Lower leg skin (tissue), 3 donors: Measurements from ENCODE around the gene TMED8.

Source experiments
- POLR2A ChIP-seq, 2 donors: fragments of 450-650 bp; IDR thresholded peaks; one replicate each; pipeline ENCODE4 v1.6.1; 2016 to 2017; ENCODE audit warnings: antibody characterized with exemption in 2 of 2, mild to moderate bottlenecking in 1 of 2, moderate library complexity in 1 of 2
- TF ChIP-seq, protein P1 (sequence below), 3 donors: fragments of 450-650 bp; IDR thresholded peaks; one replicate each; pipeline ENCODE4 v1.5.1; 2016; ENCODE audit warnings: antibody characterized with exemption in 3 of 3, mild to moderate bottlenecking in 3 of 3, moderate library complexity in 2 of 3

DNA sequence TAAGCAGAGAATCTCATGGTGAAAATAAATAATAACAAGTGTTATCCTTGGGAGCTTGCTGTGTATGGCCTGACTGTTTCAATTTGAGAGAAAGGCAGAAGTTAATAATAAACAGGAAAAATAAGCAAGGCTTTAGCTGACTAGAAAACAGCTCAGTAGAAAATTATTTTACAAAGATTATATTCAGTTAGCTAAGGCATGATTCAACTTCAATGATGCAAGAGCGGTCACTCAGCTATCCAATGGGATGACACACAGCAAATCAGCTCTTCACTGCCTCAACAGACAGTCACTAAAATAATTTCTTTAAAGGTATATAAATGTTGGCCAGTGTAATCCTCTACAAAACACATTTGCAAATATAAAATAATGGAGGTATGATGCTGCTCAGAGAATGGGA, 37.5 kb downstream of the TMED8 start:
- TF ChIP-seq, protein P1, sequence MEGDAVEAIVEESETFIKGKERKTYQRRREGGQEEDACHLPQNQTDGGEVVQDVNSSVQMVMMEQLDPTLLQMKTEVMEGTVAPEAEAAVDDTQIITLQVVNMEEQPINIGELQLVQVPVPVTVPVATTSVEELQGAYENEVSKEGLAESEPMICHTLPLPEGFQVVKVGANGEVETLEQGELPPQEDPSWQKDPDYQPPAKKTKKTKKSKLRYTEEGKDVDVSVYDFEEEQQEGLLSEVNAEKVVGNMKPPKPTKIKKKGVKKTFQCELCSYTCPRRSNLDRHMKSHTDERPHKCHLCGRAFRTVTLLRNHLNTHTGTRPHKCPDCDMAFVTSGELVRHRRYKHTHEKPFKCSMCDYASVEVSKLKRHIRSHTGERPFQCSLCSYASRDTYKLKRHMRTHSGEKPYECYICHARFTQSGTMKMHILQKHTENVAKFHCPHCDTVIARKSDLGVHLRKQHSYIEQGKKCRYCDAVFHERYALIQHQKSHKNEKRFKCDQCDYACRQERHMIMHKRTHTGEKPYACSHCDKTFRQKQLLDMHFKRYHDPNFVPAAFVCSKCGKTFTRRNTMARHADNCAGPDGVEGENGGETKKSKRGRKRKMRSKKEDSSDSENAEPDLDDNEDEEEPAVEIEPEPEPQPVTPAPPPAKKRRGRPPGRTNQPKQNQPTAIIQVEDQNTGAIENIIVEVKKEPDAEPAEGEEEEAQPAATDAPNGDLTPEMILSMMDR (IDR thresholded peaks at IDR 0.05) = no peak
- no peak for TF ChIP-seq POLR2A (IDR thresholded peaks at IDR 0.05)
